Ishikawa (cell line): ENCODE measurements around the gene CELF2.

Experiments
- CEBPB ChIP-seq: IDR thresholded peaks from 2 replicates; pipeline ENCODE4 v1.6.1; 2012
- CREB1 ChIP-seq: IDR thresholded peaks from 2 replicates; pipeline ENCODE4 v1.6.1; 2012; ENCODE audit warnings: low read depth
- EP300 ChIP-seq: IDR thresholded peaks from 2 replicates; pipeline ENCODE4 v1.6.1; 2012; ENCODE audit warnings: borderline replicate concordance
- FOXM1 ChIP-seq: IDR thresholded peaks from 2 replicates; pipeline ENCODE4 v1.6.1; 2012; ENCODE audit warnings: low read depth, borderline replicate concordance
- MAX ChIP-seq: IDR thresholded peaks from 2 replicates; pipeline ENCODE4 v1.6.1; 2012
- RAD21 ChIP-seq: IDR thresholded peaks from 2 replicates; pipeline ENCODE4 v1.6.1; 2012; ENCODE audit warnings: low read depth
- REST ChIP-seq: IDR thresholded peaks from 2 replicates; pipeline ENCODE4 v1.6.1; 2012; ENCODE audit warnings: low read depth, mild to moderate bottlenecking
- TAF1 ChIP-seq: IDR thresholded peaks from 2 replicates; pipeline ENCODE4 v1.6.1; 2012; ENCODE audit warnings: low read depth, mild to moderate bottlenecking
- TCF12 ChIP-seq: IDR thresholded peaks from 2 replicates; pipeline ENCODE4 v1.6.1; 2012; ENCODE audit warnings: low read depth
- TEAD4 ChIP-seq: IDR thresholded peaks from 2 replicates; pipeline ENCODE4 v1.6.1; 2012
- ZBTB7A ChIP-seq: IDR thresholded peaks from 2 replicates; pipeline ENCODE4 v1.6.1; 2012; ENCODE audit warnings: low read depth

- TF ChIP-seq TAF1 (no peak), RAD21 (no peak), ZBTB7A (no peak), TEAD4 (no peak), CREB1 (no peak), MAX (no peak), EP300 (no peak), TCF12 (no peak), REST (no peak), CEBPB (no peak), FOXM1 (no peak)
Observed at GRCh38 chr10:11076221-11076620, 58.5 kb downstream of the CELF2 start.
